Thyroid gland (tissue), 4 donors: ENCODE results near the gene ARMC9.

Source experiments
- POLR2A ChIP-seq, 2 donors: fragments of 450-650 bp; IDR thresholded peaks; one replicate each; pipeline ENCODE4 v1.6.1; 2017; ENCODE audit warnings: antibody characterized with exemption in 2 of 2, mild to moderate bottlenecking in 2 of 2, moderate library complexity in 1 of 2
- TF ChIP-seq, protein P1 (sequence below), 6 experiments: fragments of 200-600 bp in 3 of 6; fragments of 450-650 bp in 3 of 6; sonication (generic) in 3 of 6; IDR thresholded peaks; one replicate each; pipeline ENCODE4 v1.5.1; 2016 to 2019; ENCODE audit warnings: antibody characterized with exemption in 6 of 6, mild to moderate bottlenecking in 2 of 6, inconsistent platforms in 1 of 6, moderate library complexity in 1 of 6

DNA sequence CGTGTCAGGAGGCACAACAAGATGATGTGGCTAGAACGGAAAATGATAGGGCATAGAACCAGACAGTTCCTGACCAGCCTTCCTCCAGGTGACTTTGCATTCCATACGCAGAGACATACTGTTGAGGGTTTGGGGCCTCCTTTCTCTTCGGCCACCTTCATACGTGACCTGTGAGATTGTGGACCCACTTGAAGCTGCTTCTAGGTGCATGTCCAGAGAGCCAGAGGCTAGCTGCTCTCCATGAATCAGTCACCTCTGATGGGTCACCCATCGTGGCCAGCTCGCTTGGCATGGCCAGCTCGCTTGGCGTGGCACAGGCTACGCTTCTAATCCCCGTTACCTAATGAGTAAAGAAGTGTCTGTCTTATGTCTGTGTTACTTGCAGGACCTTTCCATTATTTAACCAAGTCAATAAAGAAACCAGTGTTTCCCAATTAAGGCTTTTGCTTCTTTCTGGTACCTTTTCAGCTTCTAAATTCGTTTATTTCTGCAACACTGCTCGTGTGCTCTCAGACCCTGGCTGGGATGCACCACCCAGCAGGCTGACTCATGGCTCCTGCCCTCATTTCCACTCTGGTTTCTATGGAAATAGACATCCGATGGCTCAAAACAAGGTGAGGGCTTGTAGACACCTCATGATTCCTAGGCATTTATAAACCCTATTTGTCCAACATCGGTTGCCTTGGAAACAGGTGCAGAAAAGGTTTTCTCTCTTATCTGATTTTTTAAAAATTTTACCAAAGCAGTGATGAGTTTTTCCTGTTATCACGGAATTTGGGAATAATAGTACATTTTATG lies 110.4 kb downstream of the ARMC9 start:
- TF ChIP-seq, protein P1, sequence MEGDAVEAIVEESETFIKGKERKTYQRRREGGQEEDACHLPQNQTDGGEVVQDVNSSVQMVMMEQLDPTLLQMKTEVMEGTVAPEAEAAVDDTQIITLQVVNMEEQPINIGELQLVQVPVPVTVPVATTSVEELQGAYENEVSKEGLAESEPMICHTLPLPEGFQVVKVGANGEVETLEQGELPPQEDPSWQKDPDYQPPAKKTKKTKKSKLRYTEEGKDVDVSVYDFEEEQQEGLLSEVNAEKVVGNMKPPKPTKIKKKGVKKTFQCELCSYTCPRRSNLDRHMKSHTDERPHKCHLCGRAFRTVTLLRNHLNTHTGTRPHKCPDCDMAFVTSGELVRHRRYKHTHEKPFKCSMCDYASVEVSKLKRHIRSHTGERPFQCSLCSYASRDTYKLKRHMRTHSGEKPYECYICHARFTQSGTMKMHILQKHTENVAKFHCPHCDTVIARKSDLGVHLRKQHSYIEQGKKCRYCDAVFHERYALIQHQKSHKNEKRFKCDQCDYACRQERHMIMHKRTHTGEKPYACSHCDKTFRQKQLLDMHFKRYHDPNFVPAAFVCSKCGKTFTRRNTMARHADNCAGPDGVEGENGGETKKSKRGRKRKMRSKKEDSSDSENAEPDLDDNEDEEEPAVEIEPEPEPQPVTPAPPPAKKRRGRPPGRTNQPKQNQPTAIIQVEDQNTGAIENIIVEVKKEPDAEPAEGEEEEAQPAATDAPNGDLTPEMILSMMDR (IDR thresholded peaks at IDR 0.05): no peak
- TF ChIP-seq POLR2A (IDR thresholded peaks at IDR 0.05): no peak
